Mesendoderm (in vitro differentiated cells): ENCODE measurements around the gene SCAMP2.
A peak's percentile ranks its signal among the peaks of the same experiment; 100 is the strongest.

ENCODE experiments used
- DNase-seq: peaks from one replicate; pipeline ENCODE4 v3.0.0; 2013
- H2AK5ac ChIP-seq: 2 replicates; pipeline ENCODE4 v1.6.1; 2013; ENCODE audit warnings: low read length, inconsistent platforms
- H2BK120ac ChIP-seq: 2 replicates; pipeline ENCODE4 v1.6.1; 2013; ENCODE audit warnings: low read depth, mild to moderate bottlenecking, low read length, moderate library complexity, mixed read lengths
- H2BK15ac ChIP-seq: replicated peaks from 2 replicates; pipeline ENCODE4 v1.6.1; 2013; ENCODE audit warnings: low read depth, mild to moderate bottlenecking, moderate library complexity
- H2BK5ac ChIP-seq: 2 replicates; pipeline ENCODE4 v1.6.1; 2013; ENCODE audit warnings: low read length, inconsistent platforms
- H3K18ac ChIP-seq: 2 replicates; pipeline ENCODE4 v1.6.1; 2013; ENCODE audit warnings: mild to moderate bottlenecking, low read length, mixed read lengths
- H3K23ac ChIP-seq: one replicate; pipeline ENCODE4 v1.6.1; 2013; ENCODE audit warnings: low read length
- H3K27ac ChIP-seq: 2 replicates; pipeline ENCODE4 v1.5.1; 2013; ENCODE audit warnings: low read depth, mild to moderate bottlenecking, inconsistent platforms, low read length, moderate library complexity
- H3K27me3 ChIP-seq: 2 replicates; pipeline ENCODE4 v1.6.1; 2013; ENCODE audit warnings: low read length, control low read depth, mild to moderate bottlenecking, inconsistent platforms; ENCODE audit not compliant: insufficient read depth, poor library complexity
- H3K36me3 ChIP-seq: 2 replicates; pipeline ENCODE4 v1.6.1; 2013; ENCODE audit warnings: low read length, inconsistent platforms; ENCODE audit not compliant: control insufficient read depth, insufficient read depth
- H3K4ac ChIP-seq: one replicate; pipeline ENCODE4 v1.6.1; 2013; ENCODE audit warnings: low read depth, mild to moderate bottlenecking, low read length, moderate library complexity
- H3K4me1 ChIP-seq: 2 replicates; pipeline ENCODE4 v1.6.1; 2013; ENCODE audit warnings: low read depth, low read length, inconsistent platforms; ENCODE audit not compliant: control insufficient read depth
- H3K4me2 ChIP-seq: 2 replicates; pipeline ENCODE4 v1.6.1; 2013; ENCODE audit warnings: low read length
- H3K4me3 ChIP-seq: 2 replicates; pipeline ENCODE4 v1.5.1; 2013; ENCODE audit warnings: mild to moderate bottlenecking, low read length
- H3K56ac ChIP-seq: one replicate; pipeline ENCODE4 v1.6.1; 2013; ENCODE audit warnings: low read length
- H3K79me1 ChIP-seq: 2 replicates; pipeline ENCODE4 v1.6.1; 2013; ENCODE audit warnings: low read length, inconsistent platforms
- H3K79me2 ChIP-seq: 2 replicates; pipeline ENCODE4 v1.6.1; 2013; ENCODE audit warnings: mild to moderate bottlenecking, low read length; ENCODE audit not compliant: control insufficient read depth, insufficient read depth
- H3K9ac ChIP-seq: 2 replicates; pipeline ENCODE4 v1.6.1; 2013; ENCODE audit warnings: low read length, inconsistent platforms
- H4K5ac ChIP-seq: one replicate; pipeline ENCODE4 v1.6.1; 2013; ENCODE audit warnings: low read length
- H4K8ac ChIP-seq: one replicate; pipeline ENCODE4 v1.6.1; 2013; ENCODE audit warnings: low read depth, mild to moderate bottlenecking, control low read depth, low read length, moderate library complexity
- WGBS: extraction: QIAGEN DNeasy Blood & Tissue Kit; methylation state at CpG from one replicate; pipeline ENCODE4 v1.1.7; 2013; ENCODE audit warnings: low lambda C conversion rate, missing lambda C conversion rate; ENCODE audit not compliant: insufficient coverage; ENCODE audit errors: extremely low coverage; 5-methylcytosine and 5-hydroxymethylcytosine counted together

The SCAMP2 gene

GRCh38 chr15:74903676-74904075 is 30.5 kb upstream of the SCAMP2 start:
- Histone ChIP-seq H3K56ac (no peak overlapping the region), H3K4me1 (peaks cover 3% of the 10 kb centered on the region), H3K79me1 (peaks cover 10% of the 10 kb centered on the region), H2BK15ac (no peak overlapping the region), H2AK5ac (no peak overlapping the region), H4K8ac (no peak overlapping the region), H3K27me3 (no peaks in the 10 kb centered on the region), H3K4me2 (no peak overlapping the region), H3K4me3 (no peak overlapping the region), H3K79me2 (peaks cover 10% of the 10 kb centered on the region), H4K5ac (no peak overlapping the region), H3K27ac (no peak overlapping the region), H3K18ac (no peak overlapping the region), H3K23ac (no peak overlapping the region), H3K36me3 (peaks cover 19% of the 10 kb centered on the region), H2BK120ac (no peak overlapping the region), H2BK5ac (no peak overlapping the region), H3K4ac (no peak overlapping the region), H3K9ac (no peak overlapping the region)
- no CpG with 5 or more reads among the region's 1 CpG for WGBS
- DNase-seq: no peak

- H2BK15ac ChIP-seq: no peak overlapping the region
- H4K5ac ChIP-seq: no peak overlapping the region
- H3K79me2 ChIP-seq: peaks cover 10% of the 10 kb centered on the region
- H3K18ac ChIP-seq: no peak overlapping the region
- no peak overlapping the region for H2AK5ac ChIP-seq
- no peak overlapping the region for H4K8ac ChIP-seq
- no peak overlapping the region for H2BK120ac ChIP-seq
- H3K9ac ChIP-seq: no peak overlapping the region
- no peak overlapping the region for H3K4me2 ChIP-seq
- peaks cover 10% of the 10 kb centered on the region for H3K79me1 ChIP-seq
- DNase-seq: no peak
- H3K27ac ChIP-seq: no peak overlapping the region
- H3K56ac ChIP-seq: no peak overlapping the region
- no peak overlapping the region for H3K23ac ChIP-seq
- H3K27me3 ChIP-seq: no peaks in the 10 kb centered on the region
- H3K4ac ChIP-seq: no peak overlapping the region
- WGBS: no CpG with 5 or more reads among the region's 4 CpGs
- H2BK5ac ChIP-seq: no peak overlapping the region
- H3K4me1 ChIP-seq: peaks cover 3% of the 10 kb centered on the region
- no peak overlapping the region for H3K4me3 ChIP-seq
- H3K36me3 ChIP-seq: peaks cover 19% of the 10 kb centered on the region
Observed at GRCh38 chr15:74902295-74903075, 29.3 kb upstream of the SCAMP2 start.

GRCh38 chr15:74901612-74902063 is 28.5 kb upstream of the SCAMP2 start:
- Histone ChIP-seq H3K18ac (no peak overlapping the region), H3K9ac (no peak overlapping the region), H2AK5ac (no peak overlapping the region), H2BK15ac (no peak overlapping the region), H3K27ac (no peak overlapping the region), H3K4me1 (peaks cover 3% of the 10 kb centered on the region), H3K4me2 (no peak overlapping the region), H2BK120ac (no peak overlapping the region), H4K8ac (no peak overlapping the region), H3K36me3 (peaks cover 19% of the 10 kb centered on the region), H3K79me2 (peaks cover 10% of the 10 kb centered on the region), H3K27me3 (no peaks in the 10 kb centered on the region), H3K56ac (no peak overlapping the region), H3K4me3 (no peak overlapping the region), H3K79me1 (peaks cover 10% of the 10 kb centered on the region), H3K23ac (no peak overlapping the region), H3K4ac (no peak overlapping the region), H4K5ac (no peak overlapping the region), H2BK5ac (no peak overlapping the region)
- no CpG with 5 or more reads among the region's 5 CpGs for WGBS
- DNase-seq: peak; percentile 49

- Histone ChIP-seq H3K4me1 (no peaks in the 10 kb centered on the region), H3K4me2 (no peak overlapping the region), H3K18ac (no peak overlapping the region), H3K36me3 (peaks cover 10% of the 10 kb centered on the region), H3K56ac (no peak overlapping the region), H3K23ac (no peak overlapping the region), H3K79me2 (no peaks in the 10 kb centered on the region), H3K27me3 (no peaks in the 10 kb centered on the region), H2AK5ac (no peak overlapping the region), H3K27ac (no peak overlapping the region), H3K79me1 (no peaks in the 10 kb centered on the region), H2BK5ac (no peak overlapping the region), H4K5ac (no peak overlapping the region), H2BK15ac (no peak overlapping the region), H3K4me3 (no peak overlapping the region), H3K4ac (no peak overlapping the region), H3K9ac (no peak overlapping the region), H4K8ac (no peak overlapping the region), H2BK120ac (no peak overlapping the region)
- no peak for DNase-seq
- no CpG with 5 or more reads among the region's 6 CpGs for WGBS
Observed at GRCh38 chr15:74897300-74897701, 24.1 kb upstream of the SCAMP2 start.

GRCh38 chr15:74896316-74896715 is 23.2 kb upstream of the SCAMP2 start:
- Histone ChIP-seq H3K27ac (no peak overlapping the region), H2AK5ac (no peak overlapping the region), H4K8ac (no peak overlapping the region), H3K4ac (no peak overlapping the region), H3K9ac (no peak overlapping the region), H3K79me1 (no peaks in the 10 kb centered on the region), H3K27me3 (no peaks in the 10 kb centered on the region), H4K5ac (no peak overlapping the region), H3K56ac (no peak overlapping the region), H3K79me2 (no peaks in the 10 kb centered on the region), H2BK5ac (no peak overlapping the region), H3K18ac (no peak overlapping the region), H2BK15ac (no peak overlapping the region), H3K4me2 (no peak overlapping the region), H3K4me1 (no peaks in the 10 kb centered on the region), H3K4me3 (no peak overlapping the region), H2BK120ac (no peak overlapping the region), H3K23ac (no peak overlapping the region), H3K36me3 (peaks cover 10% of the 10 kb centered on the region)
- WGBS: no CpG with 5 or more reads among the region's 3 CpGs
- no peak for DNase-seq

GRCh38 chr15:74895830-74896229 is 22.7 kb upstream of the SCAMP2 start:
- no CpG with 5 or more reads among the region's 6 CpGs for WGBS
- H3K36me3 ChIP-seq: peaks cover 10% of the 10 kb centered on the region
- no peaks in the 10 kb centered on the region for H3K4me1 ChIP-seq
- H2BK5ac ChIP-seq: no peak overlapping the region
- H3K27me3 ChIP-seq: no peaks in the 10 kb centered on the region
- no peak overlapping the region for H3K27ac ChIP-seq
- H3K18ac ChIP-seq: no peak overlapping the region
- no peak overlapping the region for H2BK120ac ChIP-seq
- no peak overlapping the region for H4K8ac ChIP-seq
- DNase-seq: no peak
- no peak overlapping the region for H3K4ac ChIP-seq
- no peak overlapping the region for H3K4me3 ChIP-seq
- no peak overlapping the region for H4K5ac ChIP-seq
- no peaks in the 10 kb centered on the region for H3K79me1 ChIP-seq
- H2AK5ac ChIP-seq: no peak overlapping the region
- H2BK15ac ChIP-seq: no peak overlapping the region
- H3K23ac ChIP-seq: no peak overlapping the region
- no peak overlapping the region for H3K56ac ChIP-seq
- H3K79me2 ChIP-seq: no peaks in the 10 kb centered on the region
- H3K4me2 ChIP-seq: no peak overlapping the region
- H3K9ac ChIP-seq: no peak overlapping the region
